H1 (cell line): Measurements from ENCODE around the gene GJB6. TPM values are rescaled to one million over a fixed set of nuclear protein-coding genes. Genes with fewer than 3 reads are reported as not detected.

Source experiments
- CTCF ChIA-PET: fragments of 300-600 bp; sonication (Branson Sonifier 250); formaldehyde crosslinking; loops from one replicate; lab custom pipeline; 2021; ENCODE audit not compliant: partially characterized antibody; lab: Charles Lee
- POLR2A ChIA-PET: fragments of 300-600 bp; sonication (Branson Sonifier 250); formaldehyde crosslinking; loops from one replicate; lab custom pipeline; 2021; ENCODE audit warnings: inconsistent platforms; ENCODE audit not compliant: partially characterized antibody; lab: Charles Lee
- DNase-seq, 2 experiments: peaks; one replicate each; pipeline versions ENCODE4 v3.0.0 to v3.0.0-alpha.2; 2010 to 2022; ENCODE audit warnings: low spot score in 2 of 2, low read depth in 1 of 2, mixed read lengths in 1 of 2
- FAIRE-seq: peaks from 2 replicates; lab custom pipeline; 2011; peaks lifted over from hg19 to GRCh38; lab: Jason Lieb, UNC
- H2AFZ ChIP-seq: 2 replicates; pipeline ENCODE4 v1.8.1; 2012; ENCODE audit warnings: low read length, inconsistent platforms
- H2AK5ac ChIP-seq: 2 replicates; pipeline ENCODE4 v1.6.1; 2013; ENCODE audit warnings: low read depth, low read length
- H2BK120ac ChIP-seq: replicated peaks from 2 replicates; pipeline ENCODE3; 2013; ENCODE audit warnings: low read depth, low read length, inconsistent platforms
- H2BK12ac ChIP-seq: 2 replicates; pipeline ENCODE4 v1.6.1; 2013; ENCODE audit warnings: low read depth, low read length
- H2BK15ac ChIP-seq: 2 replicates; pipeline ENCODE4 v1.6.1; 2013; ENCODE audit warnings: low read length
- H2BK20ac ChIP-seq: 2 replicates; pipeline ENCODE4 v1.6.1; 2013; ENCODE audit warnings: low read length
- H2BK5ac ChIP-seq: 2 replicates; pipeline ENCODE4 v1.6.1; 2013; ENCODE audit warnings: low read depth, low read length
- H3K14ac ChIP-seq: 2 replicates; pipeline ENCODE4 v1.6.1; 2013; ENCODE audit warnings: inconsistent platforms; ENCODE audit not compliant: insufficient read length
- H3K18ac ChIP-seq: 2 replicates; pipeline ENCODE4 v1.6.1; 2013; ENCODE audit warnings: low read length; ENCODE audit errors: extremely low read depth
- H3K23ac ChIP-seq: 2 replicates; pipeline ENCODE4 v1.6.1; 2013; ENCODE audit warnings: inconsistent platforms; ENCODE audit not compliant: insufficient read length
- H3K23me2 ChIP-seq: 2 replicates; pipeline ENCODE4 v1.6.1; 2013; ENCODE audit warnings: low read depth, low read length
- H3K27ac ChIP-seq: 2 replicates; pipeline ENCODE4 v1.6.1; 2011; ENCODE audit warnings: low read depth, low read length, inconsistent platforms
- H3K27me3 ChIP-seq, 4 experiments: replicated peaks in 1 of 4; 1 replicate in 1 of 4; 2 replicates in 3 of 4; pipeline versions ENCODE4 v1.6.1 to v1.8.1; 2011 to 2013; ENCODE audit warnings: low read length in 3 of 4, mild to moderate bottlenecking in 3 of 4, inconsistent platforms in 2 of 4, mixed read lengths in 2 of 4, moderate library complexity in 1 of 4; ENCODE audit not compliant: control insufficient read depth in 3 of 4, insufficient read depth in 3 of 4; ENCODE audit errors: extremely low read depth in 1 of 4
- H3K36me3 ChIP-seq, 4 experiments: 2 replicates each; pipeline versions ENCODE4 v1.6.1 to v1.8.1; 2011 to 2013; ENCODE audit warnings: mild to moderate bottlenecking in 4 of 4, low read length in 3 of 4, moderate library complexity in 2 of 4, control low read depth in 1 of 4, inconsistent platforms in 1 of 4; ENCODE audit not compliant: insufficient read depth in 4 of 4, control insufficient read depth in 2 of 4
- H3K4ac ChIP-seq: replicated peaks from 2 replicates; pipeline ENCODE3; 2013; ENCODE audit warnings: low read length, low read depth, mixed read lengths, inconsistent platforms; ENCODE audit not compliant: insufficient read length
- H3K4me1 ChIP-seq, 4 experiments: replicated peaks in 1 of 4; 1 replicate in 1 of 4; 2 replicates in 3 of 4; pipeline versions ENCODE4 v1.6.1 to v1.8.1; 2011 to 2013; ENCODE audit warnings: low read length in 3 of 4, inconsistent platforms in 2 of 4, mixed read lengths in 1 of 4; ENCODE audit not compliant: insufficient read depth in 4 of 4, control insufficient read depth in 3 of 4
- H3K4me2 ChIP-seq, 2 experiments: 2 replicates each; pipeline versions ENCODE4 v1.6.1 to v1.8.1; 2011 to 2013; ENCODE audit warnings: low read depth in 2 of 2, low read length in 2 of 2, control low read depth in 1 of 2, inconsistent platforms in 1 of 2, mild to moderate bottlenecking in 1 of 2; ENCODE audit not compliant: insufficient read depth in 1 of 2
- H3K4me3 ChIP-seq, 4 experiments: fragments of 200-600, 300-600 bp in 1 of 4; sonication (generic), shearing (Covaris generic), sonication (Bioruptor Twin) in 1 of 4; 2 replicates each; pipeline versions ENCODE4 v1.5.1 to v1.8.1; 2011 to 2016; ENCODE audit warnings: low read length in 4 of 4, low read depth in 3 of 4, control low read depth in 2 of 4, inconsistent platforms in 2 of 4, mild to moderate bottlenecking in 2 of 4, mixed read lengths in 1 of 4, moderate library complexity in 1 of 4; ENCODE audit not compliant: insufficient read depth in 2 of 4; ENCODE audit errors: extremely low read depth in 1 of 4
- H3K56ac ChIP-seq: replicated peaks from 2 replicates; pipeline ENCODE3; 2013; ENCODE audit warnings: low read depth, mild to moderate bottlenecking, mixed read lengths, low read length, inconsistent platforms; ENCODE audit not compliant: insufficient read length
- H3K79me1 ChIP-seq: 2 replicates; pipeline ENCODE4 v1.6.1; 2013; ENCODE audit warnings: low read depth, low read length, control low read depth
- H3K79me2 ChIP-seq, 2 experiments: 2 replicates each; pipeline versions ENCODE4 v1.6.1 to v1.8.1; 2012 to 2013; ENCODE audit warnings: low read length in 2 of 2, mild to moderate bottlenecking in 2 of 2, inconsistent platforms in 1 of 2; ENCODE audit not compliant: insufficient read depth in 2 of 2, control insufficient read depth in 1 of 2
- H3K9ac ChIP-seq, 4 experiments: replicated peaks in 1 of 4; 1 replicate in 1 of 4; 2 replicates in 3 of 4; pipeline versions ENCODE4 v1.6.1 to v1.8.1; 2011 to 2013; ENCODE audit warnings: low read depth in 3 of 4, low read length in 3 of 4, control low read depth in 2 of 4, mild to moderate bottlenecking in 2 of 4, moderate library complexity in 2 of 4, inconsistent platforms in 1 of 4; ENCODE audit errors: extremely low read depth in 1 of 4
- H3K9me3 ChIP-seq, 2 experiments: 2 replicates each; pipeline versions ENCODE4 v1.6.1 to v1.8.1; 2012 to 2013; ENCODE audit warnings: mild to moderate bottlenecking in 2 of 2, moderate library complexity in 2 of 2, control low read depth in 1 of 2, inconsistent platforms in 1 of 2, low read depth in 1 of 2, low read length in 1 of 2, mixed read lengths in 1 of 2; ENCODE audit not compliant: insufficient read depth in 2 of 2
- H4K20me1 ChIP-seq, 2 experiments: replicated peaks in 1 of 2; 2 replicates each; pipeline versions ENCODE3 to v1.8.1; 2011 to 2013; ENCODE audit warnings: inconsistent platforms in 2 of 2, low read length in 2 of 2, mild to moderate bottlenecking in 1 of 2; ENCODE audit not compliant: insufficient read depth in 2 of 2, control insufficient read depth in 1 of 2
- H4K5ac ChIP-seq: 2 replicates; pipeline ENCODE4 v1.6.1; 2013; ENCODE audit warnings: low read length, low read depth, mixed read lengths, inconsistent platforms; ENCODE audit not compliant: insufficient read length
- H4K8ac ChIP-seq: 2 replicates; pipeline ENCODE4 v1.8.0; 2013; ENCODE audit warnings: mild to moderate bottlenecking, moderate library complexity, low read length, inconsistent platforms; ENCODE audit not compliant: insufficient read depth; ENCODE audit errors: extremely low read depth
- H4K91ac ChIP-seq: replicated peaks from 2 replicates; pipeline ENCODE3; 2013; ENCODE audit warnings: low read length, mixed read lengths, inconsistent platforms; ENCODE audit not compliant: insufficient read length
- CTCF ChIP-seq, 3 experiments: IDR thresholded peaks; 1 replicate in 2 of 3; 2 replicates in 1 of 3; pipeline versions ENCODE4 v1.5.1 to v1.6.1; 2011; ENCODE audit warnings: low read length in 3 of 3, mild to moderate bottlenecking in 3 of 3, inconsistent platforms in 2 of 3, low read depth in 1 of 3, moderate library complexity in 1 of 3; ENCODE audit not compliant: insufficient read depth in 1 of 3; ENCODE audit errors: control extremely low read depth in 1 of 3
- PHF8 ChIP-seq: fragments of 200-600 bp; sonication (generic); conservative IDR thresholded peaks from 2 replicates; pipeline ENCODE4 v1.7.1; 2012; ENCODE audit warnings: low read depth, mild to moderate bottlenecking, inconsistent platforms, low read length, moderate library complexity
- RAD21 ChIP-seq, 2 experiments: IDR thresholded peaks in 1 of 2; conservative IDR thresholded peaks in 1 of 2; 2 replicates each; pipeline ENCODE4 v1.6.1; 2011; ENCODE audit warnings: low read depth in 2 of 2, low read length in 2 of 2, improper control_type of control experiment in 1 of 2, inconsistent platforms in 1 of 2, mild to moderate bottlenecking in 1 of 2, moderate library complexity in 1 of 2
- WGBS, 2 experiments: shearing (Covaris generic) in 1 of 2; methylation state at CpG; one replicate each; pipeline versions ENCODE4 v1.1.6 to v1.1.7; 2013 to 2015; ENCODE audit warnings: low lambda C conversion rate in 2 of 2, mixed read lengths in 2 of 2, inconsistent platforms in 1 of 2, low coverage in 1 of 2, missing lambda C conversion rate in 1 of 2; ENCODE audit not compliant: insufficient replicate concordance in 2 of 2, insufficient coverage in 1 of 2, insufficient read length in 1 of 2; ENCODE audit errors: extremely low coverage in 1 of 2, missing lambda C conversion rate in 1 of 2; 5-methylcytosine and 5-hydroxymethylcytosine counted together
- polyA plus RNA-seq, 7 experiments: library from polyadenylated mRNA; depleted of rRNA in 3 of 7; stranded (reverse) in 5 of 7; unstranded in 2 of 7; fragments of >200 nt in 5 of 7; fragments of 200-250 nt in 2 of 7; gene quantifications; 1 replicate in 5 of 7; 2 replicates in 1 of 7; 4 replicates in 1 of 7; pipeline versions ENCODE4 v1.2.1 to v1.2.3, GENCODE V29; 2011 to 2013; ENCODE audit warnings: missing spikeins in 2 of 7, mixed read lengths in 2 of 7
- total RNA-seq: library from RNA; stranded (reverse); fragmentation: NEBNext Ultra II Directional; extraction: Animal tissue kit (Norgen Biotek cat#: 25700); gene quantifications from 2 replicates; pipeline ENCODE4 v1.2.1, GENCODE V29; 2021

GJB6 gene
- total and polyA plus RNA-seq, 2 of the 8 experiments (the other 6 are each of a cell fraction or from before 2014, with no cell fraction given), result not detected

- Histone ChIP-seq H2BK20ac (no peak overlapping the region), H3K4me3 (no peak overlapping the region), H4K91ac (no peak overlapping the region), H3K18ac (no peak overlapping the region), H3K4me2 (no peak overlapping the region), H3K27me3 (peaks cover 0 to 3% (median 0%) of the 10 kb centered on the region in 4 experiments; a peak in 1 of 7 replicates), H2BK5ac (no peak overlapping the region), H3K56ac (no peak overlapping the region), H4K8ac (no peak overlapping the region), H2BK120ac (no peak overlapping the region), H3K79me1 (no peaks in the 10 kb centered on the region), H3K4me1 (no peaks in the 10 kb centered on the region), H3K14ac (no peak overlapping the region), H3K36me3 (no peaks in the 10 kb centered on the region), H2AK5ac (no peak overlapping the region), H4K5ac (no peak overlapping the region), H3K9me3 (peaks cover 0 to 3% of the 10 kb centered on the region in 2 experiments; a peak in 1 of 4 replicates), H3K23me2 (no peaks in the 10 kb centered on the region), H3K4ac (no peak overlapping the region), H4K20me1 (peaks cover 0 to 2% of the 10 kb centered on the region in 2 experiments), H2AFZ (no peak overlapping the region), H3K79me2 (no peaks in the 10 kb centered on the region), H3K9ac (no peak overlapping the region), H3K27ac (no peak overlapping the region), H3K23ac (no peak overlapping the region), H2BK15ac (no peak overlapping the region), H2BK12ac (no peak overlapping the region)
- DNase-seq (no peak), FAIRE-seq (no peak)
- CTCF ChIA-PET, result interaction anchor here (1.0 to 2.4 kb wide), 4 partner anchors 9 to 251 kb away, joined by 3 to 9 read pairs (median 4); no protein-coding TSS in a partner anchor
- POLR2A ChIA-PET, result no interaction called here
- WGBS, 2 experiments, result 87% methylated on average over 11 of the region's 11 CpGs; no CpG with 5 or more reads in 1 of the 2 experiments
- peak; percentile 11 to 26 (median 19); a peak in 3 of 4 replicates for TF ChIP-seq CTCF (IDR thresholded peaks at IDR 0.05; ENCODE audit: control extremely low read depth in 1 of 3, insufficient read depth in 1 of 3, low read depth in 1 of 3, low read length in 3 of 3)
- peak; percentile 45 to 64 for TF ChIP-seq RAD21 (IDR thresholded peaks at IDR 0.05 in 1 of 2, conservative IDR thresholded peaks at IDR 0.05 in 1 of 2; ENCODE audit: low read depth in 2 of 2, low read length in 2 of 2)
- TF ChIP-seq PHF8, result no peak
Measured at GRCh38 chr13:20206065-20206697, 25.9 kb downstream of the GJB6 start.
